ENCODE data around the gene ALDH4A1.
"Not testable (repeated sequence)": the region's sequence is repeated elsewhere in the genome, so short reads cannot be mapped to it uniquely, and the experiment has no call there.

The ALDH4A1 gene

DNA sequence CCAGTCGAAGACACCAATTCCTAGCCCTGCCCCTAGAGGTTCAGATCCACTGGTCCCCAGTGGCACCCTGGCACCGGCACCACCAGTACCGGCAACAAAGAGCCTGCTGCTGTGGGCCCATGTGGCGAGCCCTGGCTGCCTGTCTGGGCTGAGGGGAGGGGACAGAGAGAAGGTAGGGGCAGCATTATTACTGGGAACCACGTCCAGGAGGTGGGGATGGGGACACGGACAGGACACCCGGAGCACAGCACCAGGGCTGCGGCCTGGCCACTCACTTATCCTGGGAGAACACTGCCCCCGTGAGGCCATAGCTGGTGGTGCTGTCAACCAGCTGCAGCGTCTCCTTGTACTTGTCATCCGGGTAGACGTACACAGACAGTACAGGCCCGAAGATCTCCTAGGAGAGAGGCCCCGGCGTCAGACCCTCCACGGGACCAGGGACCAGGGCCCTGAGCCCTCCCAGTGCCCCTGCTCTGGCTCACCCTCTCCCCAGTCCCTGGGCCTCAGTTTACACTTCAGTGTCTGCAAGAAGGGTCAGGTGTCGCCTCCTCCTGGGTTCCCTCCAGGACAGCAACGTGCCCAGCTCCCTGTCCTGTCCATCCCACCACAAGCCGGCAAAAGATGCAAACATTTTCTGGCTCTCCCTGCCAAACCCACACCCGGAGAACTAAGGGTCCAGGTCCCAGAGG lies 27.1 kb downstream of the ALDH4A1 start:
- DNase-seq, result peak; percentile 72 to 77

DNA sequence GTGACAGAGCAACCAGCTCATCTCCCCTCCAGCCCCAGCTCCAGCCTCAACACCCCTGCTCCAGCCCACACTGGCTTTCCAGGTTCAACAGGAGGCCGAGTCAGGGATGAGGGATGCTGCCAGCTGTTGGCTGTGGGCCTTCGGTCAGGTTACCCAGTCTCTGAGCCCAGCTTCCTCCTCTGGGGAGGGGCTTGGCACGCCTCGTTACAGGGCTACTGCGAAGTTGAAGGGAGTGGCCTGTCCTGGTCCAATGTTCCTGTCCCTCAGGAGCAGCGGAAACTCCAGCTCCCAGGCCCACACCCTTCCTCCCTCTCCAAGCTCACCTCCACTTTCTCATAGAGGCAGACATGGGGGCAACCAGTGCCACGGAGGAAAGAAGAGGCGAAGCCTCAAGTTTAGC lies 27.8 kb downstream of the ALDH4A1 start:
- DNase-seq, result no peak

DNA sequence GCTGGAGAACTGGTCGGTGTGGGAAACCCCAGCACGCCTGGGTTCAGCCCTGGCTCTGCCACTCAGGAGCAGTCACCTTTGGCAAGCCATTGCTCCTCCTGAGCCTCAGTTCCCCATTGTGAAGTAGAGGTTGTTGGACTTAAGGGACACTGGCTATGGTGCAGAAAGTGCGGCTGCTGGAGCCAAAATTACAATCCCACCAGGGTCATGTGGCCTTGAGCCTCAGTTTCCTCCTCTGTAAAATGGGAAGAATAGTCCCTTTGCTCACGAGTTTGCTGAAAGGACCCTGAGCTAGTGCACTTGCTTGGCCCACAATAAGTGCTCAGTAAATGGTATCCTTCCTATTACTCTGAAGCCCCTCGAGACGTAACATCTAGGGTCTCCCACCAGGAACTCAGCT lies 28.3 kb downstream of the ALDH4A1 start:
- no peak for DNase-seq

DNA sequence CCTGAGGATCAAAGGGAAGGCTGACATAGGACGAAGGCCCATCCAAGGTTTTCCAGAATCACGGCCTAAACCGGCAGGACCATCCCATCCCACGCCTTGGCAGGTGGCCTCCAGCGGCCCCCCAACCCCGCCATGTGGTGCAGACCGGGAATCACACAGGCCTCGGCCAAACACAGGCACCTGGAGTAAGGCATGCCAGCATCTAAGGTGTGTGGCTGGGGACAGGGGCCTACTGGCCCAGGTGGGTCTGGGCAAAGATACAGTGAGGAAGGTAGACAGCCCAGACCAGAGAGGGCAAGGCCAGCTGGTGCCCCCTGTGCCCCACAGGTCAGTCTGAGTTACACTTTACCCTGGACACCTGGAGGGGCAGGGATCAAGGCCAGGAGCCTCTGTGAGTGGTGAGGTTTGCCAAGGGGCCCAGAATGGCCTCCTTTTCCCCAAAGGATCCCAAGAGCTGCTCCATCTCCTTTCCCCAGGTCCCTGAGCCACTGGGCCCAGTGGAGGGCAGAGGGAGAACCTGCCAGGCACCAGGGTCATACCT lies 30.2 kb downstream of the ALDH4A1 start:
- DNase-seq, result no peak

DNA sequence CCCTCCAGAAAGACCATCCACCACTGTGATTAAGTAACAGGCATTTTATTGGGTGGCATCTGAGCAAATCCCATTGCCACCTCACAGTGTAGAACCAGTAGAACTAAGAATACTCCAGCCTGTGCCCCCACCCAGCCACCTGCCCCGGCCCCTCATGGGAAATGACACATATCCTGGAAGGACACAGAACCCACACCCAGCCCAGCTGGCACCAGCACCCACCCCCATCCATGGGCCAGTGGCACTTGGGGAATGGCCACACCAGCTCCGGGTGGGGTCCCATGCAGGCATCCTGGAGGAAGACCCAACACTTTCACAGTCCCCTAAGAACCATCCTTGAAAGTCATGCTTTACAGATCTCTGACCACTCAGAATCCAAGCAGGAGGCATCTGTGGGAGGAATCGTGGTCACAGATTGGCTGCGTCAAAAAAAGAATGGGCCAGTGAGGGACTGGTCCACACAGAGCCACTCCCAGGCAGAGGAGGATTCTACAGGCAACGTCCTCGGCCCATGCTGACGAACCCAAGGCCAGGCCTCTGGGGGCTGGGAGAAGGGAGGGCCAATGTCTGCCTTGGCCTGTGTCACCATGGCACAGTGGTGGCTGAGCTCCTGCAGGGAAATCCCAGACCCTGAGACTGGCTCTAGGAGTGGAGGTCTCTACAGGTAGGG lies 30.8 kb downstream of the ALDH4A1 start:
- DNase-seq, result no peak

DNA sequence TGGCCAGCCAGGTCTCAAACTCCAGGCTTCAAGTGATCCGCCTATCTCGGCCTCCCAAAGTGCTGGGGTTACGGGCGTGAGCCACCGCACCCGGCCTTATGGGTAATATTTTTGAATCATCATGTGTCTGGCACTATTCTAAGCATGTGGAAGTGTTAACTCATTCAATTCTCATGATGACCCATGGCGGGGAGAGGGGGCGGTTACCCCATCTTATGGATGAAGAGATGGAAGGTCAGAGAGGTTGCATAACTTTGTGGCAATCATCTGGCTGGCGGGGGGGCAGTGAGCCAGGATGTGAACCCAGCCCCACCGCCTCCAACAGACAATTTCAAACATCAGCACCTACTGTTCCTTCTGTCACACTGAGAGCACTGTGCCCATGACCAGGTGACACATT lies 31.4 kb downstream of the ALDH4A1 start:
- no peak for DNase-seq

DNA sequence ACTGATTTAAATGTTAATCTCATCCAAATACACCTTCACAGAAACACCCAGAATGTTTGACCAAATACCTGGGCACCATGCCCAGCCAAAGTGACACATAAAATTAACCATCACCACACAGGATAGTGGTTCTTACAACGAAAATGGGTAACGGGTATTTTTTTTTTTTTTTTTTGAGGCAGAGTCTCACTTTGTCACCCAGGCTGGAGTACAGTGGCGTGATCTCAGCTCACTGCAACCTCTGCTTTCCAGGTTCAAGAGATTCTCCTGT lies 31.8 kb downstream of the ALDH4A1 start:
- not testable (repeated sequence) for DNase-seq

DNA sequence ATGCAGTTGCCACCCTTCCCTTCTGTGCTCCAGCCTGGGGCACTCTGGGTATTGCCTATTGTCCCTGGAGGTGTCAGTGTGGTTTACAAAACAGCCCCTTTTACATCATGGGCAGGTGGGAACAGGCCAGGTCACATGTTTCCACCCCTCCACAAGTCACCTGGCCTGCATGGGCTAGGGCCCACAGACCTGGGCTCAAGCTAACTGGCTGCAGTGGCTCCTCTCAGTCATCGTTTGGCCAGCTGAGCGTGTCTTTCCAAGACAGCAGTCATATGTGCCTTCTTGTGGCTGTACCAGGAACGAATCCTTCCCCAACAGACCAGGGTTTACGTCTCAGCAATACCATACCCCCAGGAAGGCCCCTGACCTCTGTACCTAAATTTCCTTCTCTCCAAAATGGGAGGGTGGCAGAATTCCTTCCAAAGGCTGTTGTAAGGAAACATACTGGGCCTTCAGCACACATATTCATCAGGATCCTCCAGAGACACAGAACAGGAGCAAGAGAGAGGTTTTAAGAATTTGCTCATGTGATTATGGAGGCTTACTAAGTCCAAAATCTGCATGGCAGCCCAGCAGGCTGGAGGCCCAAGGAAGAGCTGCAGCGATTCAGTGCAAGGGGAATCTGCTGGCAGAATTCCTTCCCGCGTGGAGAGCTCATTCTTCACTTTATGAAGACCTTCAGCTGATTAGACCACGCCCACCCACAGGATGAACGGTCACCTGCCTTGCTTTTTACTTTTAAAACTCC lies 32.3 kb downstream of the ALDH4A1 start:
- DNase-seq, result no peak

DNA sequence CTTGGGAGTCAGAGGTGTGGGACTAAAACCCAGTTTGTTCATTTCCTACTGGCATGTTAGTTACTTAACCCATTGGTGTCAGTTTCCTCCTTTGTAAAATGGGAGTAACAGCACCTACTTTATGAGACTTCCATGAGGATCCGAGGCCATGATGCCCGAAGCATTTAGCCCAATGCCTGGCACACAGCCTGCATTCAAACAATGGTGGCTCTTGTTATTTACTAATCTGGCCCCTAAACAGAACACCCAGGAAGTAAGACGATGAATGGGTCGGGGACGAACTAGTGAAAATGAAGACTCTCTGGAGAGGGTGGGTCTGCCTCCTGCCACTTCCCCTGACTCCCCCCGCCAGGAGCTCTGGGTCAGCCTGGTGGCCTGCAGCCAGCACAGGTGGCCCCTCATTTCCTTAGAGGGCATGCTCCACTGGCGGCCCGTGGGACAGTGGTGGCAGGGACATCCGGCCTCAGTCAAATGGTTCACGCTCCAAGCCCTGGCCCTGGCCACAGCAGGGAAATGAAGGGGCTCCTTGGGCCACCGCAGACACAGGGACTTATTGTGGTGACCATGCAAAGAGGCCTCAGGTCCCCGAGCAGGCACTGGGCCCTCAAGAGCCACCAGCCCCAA lies 33.4 kb downstream of the ALDH4A1 start:
- no peak for DNase-seq

DNA sequence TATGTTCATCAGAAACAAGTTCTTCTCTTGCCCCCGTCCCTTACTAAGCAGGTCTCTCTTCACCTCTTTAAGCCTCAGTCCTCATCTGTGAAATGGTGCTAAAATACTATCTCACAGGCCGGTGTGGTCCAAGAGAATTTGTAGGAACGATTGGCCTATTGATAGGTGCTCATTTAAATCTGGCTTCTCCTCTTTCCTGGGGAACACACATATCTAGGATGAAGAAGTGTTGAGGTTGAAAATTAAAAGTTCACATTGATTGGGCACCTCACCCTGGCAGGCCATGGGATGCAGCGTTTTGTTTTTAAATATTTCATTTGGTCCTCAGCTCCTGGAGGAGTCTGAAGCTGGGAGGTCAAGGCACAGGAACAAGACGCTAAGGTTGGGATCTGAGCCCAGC lies 34.0 kb downstream of the ALDH4A1 start:
- DNase-seq, result no peak

DNA sequence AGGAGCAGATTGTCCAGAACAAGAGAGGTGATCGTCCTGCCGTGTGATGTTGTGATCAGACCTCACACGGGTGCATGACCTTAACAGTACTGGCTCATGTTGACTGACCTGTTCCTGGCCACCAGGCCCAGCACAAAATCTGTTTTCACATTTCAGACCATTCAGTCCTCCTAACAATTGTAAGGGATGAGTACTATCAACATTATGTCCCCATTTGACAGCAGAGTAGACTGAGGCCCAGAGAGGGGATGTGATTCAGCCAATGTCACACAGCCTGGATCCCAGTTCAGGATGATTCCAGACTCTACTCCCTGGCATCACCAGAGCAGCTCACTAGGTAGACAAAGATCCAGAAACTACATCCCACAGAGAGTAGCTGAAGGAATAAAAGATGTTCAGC lies 35.5 kb downstream of the ALDH4A1 start:
- DNase-seq, result no peak

DNA sequence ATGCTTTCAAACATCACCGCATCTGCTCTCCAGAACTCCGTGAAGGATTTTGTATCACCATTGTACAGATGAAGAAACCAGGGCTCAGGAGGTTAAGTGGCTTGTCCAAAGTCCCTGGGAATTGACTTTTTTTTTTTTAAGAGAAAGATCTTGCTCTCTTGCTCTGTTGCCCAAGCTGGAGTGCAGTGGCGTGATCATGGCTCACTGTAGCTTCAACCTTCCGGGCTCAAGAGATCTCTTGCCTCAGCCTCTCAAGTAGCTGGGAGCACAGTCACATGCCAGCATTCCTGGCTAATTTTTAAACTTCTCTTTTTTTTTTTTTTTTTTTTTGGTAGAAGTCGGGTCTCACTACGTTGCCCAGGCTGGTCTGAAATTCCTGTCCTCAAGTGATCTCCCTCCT lies 36.0 kb downstream of the ALDH4A1 start:
- no peak for DNase-seq

DNA sequence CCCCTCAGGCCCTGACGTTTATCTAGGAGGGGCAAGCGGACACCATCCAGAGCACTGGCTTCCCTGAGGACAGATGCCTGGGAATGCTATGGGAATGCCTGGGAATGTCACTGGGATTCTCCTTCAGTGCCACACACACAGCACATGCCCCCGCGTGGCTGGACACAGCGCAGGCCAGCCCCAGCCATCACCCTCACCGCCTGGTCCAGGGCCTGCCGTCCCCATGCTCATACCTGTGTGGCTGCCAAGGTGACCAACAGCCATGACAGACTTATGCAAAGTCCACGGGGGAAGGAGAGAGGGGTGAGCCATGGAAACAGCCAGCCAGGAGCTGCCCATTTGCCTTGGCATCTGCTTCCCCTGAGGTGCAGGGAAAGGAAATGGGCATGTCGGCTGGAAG lies 37.2 kb downstream of the ALDH4A1 start:
- no peak for DNase-seq

DNA sequence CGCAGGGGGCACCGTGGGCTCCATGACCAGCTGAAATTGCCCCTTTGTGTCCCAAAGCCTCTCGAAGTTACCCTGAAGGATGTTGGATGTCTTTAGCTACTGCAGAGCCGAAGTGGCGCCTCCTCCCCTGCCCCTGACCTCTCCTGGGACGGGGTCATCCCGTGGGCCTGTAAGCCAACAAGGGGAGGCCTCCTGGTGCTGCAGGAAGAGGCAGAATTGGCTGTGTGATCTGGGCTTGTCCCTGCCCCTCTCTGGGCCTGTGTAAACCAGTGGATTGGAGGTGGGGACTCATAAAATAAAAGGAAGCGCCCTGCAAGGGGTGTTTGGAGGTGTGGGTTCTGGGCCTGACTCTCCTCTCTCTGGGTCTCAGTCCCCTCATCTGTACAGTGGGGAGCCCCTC lies 40.8 kb downstream of the ALDH4A1 start:
- no peak for DNase-seq

DNA sequence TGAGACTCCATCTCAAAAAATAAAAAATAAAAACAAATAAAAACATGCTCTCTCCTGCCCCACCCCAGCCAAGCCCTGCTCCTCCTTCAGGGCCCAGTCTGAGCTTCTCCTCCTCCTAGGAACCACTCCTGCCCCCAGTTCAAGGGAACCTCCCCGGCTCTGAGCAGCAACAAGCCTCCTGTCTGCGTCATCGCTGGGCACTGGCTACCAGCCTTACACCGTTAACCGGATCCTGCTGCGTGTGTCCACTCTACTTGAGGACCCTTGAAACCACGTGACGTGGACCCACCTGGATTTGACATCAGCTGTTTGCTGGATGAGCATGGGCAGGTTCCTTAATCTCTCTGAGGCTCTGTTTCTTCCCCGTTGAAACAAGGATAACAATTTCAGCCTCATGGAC lies 41.3 kb downstream of the ALDH4A1 start:
- DNase-seq, result no peak

DNA sequence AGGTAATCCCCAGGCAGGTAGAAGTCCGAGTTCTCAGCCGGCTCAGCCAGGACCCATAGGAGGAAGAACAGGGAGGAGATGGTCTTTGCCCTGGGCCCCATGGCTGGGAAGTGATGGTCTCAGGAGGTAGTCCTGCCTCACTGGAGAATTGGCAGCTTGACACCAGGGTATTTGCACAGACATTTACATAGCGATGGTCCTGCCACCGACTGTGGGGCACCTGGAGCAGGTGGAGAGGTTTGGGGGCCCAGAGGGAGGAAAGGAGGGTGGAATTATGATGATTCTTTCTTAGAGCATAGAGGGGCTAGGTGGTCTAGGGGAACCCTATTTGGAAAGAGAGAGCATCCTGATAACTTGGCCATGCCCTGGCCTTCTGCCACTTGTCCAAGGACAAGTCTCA lies 42.8 kb downstream of the ALDH4A1 start, which contains the start of gene TAS1R2:
Gene TAS1R2, minus strand, starts transcription at position 101 of the 400 bp plus-strand sequence. Its CDS starts 0 bp downstream, at position 101.
- DNase-seq, result no peak

DNA sequence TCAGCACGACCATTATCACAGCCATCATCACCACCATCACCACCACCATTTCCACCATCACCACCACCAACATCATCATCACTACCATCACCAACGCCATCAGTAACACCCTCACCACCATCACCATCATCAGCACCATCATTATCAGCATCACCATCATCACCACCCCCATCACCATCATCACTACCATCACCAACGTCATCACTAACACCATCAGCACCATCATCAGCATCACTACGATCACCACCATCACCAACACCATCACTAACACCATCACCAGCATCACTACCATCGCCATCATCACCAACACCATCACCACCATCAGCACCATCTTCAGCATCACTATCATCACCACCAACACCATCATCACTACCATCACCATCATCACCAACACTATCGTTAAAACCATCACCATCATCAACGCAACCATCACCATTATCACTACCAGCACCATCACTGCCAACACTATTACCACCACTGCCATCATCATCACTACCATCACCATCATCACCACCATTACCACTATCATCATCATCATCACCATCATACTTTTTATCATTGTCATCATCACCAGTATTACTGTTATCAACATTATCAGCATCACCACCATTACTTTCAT lies 44.2 kb downstream of the ALDH4A1 start:
- DNase-seq, result no peak

DNA sequence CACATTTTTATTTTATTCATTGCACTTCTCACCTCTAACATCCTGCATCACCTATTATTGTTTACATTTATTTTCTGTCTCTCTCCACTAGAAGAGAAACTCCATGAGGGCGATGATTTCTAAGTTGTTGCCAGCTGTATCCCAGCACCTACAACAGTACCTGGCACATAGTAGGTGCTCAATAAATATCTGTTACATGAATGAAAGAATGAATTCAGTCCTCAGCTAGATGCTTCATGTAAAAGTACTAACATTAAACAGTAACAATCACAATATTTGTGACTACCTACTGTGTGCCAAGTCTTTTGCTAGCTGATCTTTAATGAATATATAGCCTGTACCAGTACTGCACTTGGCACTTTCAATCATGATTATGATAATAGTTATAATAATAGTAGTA lies 45.9 kb downstream of the ALDH4A1 start:
- DNase-seq, result no peak

DNA sequence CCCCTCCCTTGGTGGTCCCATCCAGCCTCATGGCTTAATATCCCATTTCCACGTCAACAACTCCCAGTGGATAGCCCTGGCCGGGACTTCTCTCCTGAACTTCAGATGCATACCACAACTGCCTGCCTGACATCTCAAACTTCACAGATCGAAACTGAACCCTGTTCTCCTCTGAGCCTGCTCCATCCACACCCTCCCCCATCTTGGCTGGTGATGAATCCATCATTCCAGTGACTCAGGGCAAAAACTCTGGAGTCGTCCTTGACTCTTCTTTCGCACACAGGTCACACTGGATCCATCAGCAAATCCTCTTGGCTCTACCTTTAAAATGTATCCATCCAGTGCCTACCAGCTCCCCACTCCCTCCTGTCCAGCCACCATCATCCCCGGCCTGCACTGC lies 46.8 kb downstream of the ALDH4A1 start:
- DNase-seq, result no peak

DNA sequence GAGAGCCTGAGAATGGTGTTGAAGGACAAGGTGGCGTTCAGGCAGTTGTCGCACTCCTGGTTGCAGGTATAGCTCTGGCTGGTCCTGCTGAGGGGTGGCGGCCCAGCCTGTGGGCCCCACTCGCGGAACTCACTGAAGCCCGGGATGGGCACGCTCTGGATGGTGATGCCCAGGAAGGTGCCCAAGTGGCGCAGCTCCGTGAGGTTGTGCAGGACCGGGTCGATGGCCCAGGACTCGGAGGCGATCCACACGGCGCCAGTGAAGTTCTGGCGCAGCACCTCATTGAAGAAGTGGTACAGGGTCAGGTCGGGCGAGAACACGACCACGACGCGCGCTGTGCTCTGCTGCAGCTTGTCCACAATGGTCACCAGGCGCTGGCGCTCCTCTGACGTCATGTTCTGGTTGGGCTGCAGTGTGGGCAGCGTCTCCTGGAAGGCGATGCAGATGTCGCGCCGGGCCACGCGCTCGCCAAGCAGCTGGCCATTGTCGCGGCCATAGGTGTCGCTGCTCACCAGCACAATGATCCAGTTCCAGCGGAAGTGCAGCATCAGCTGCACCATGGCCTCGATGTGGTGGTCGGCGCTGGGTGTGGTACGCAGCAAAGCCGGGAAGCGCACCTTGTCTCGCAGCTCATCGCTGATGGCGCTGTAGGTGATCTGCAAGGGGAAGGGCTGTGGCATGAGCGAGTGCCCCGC lies 47.9 kb downstream of the ALDH4A1 start:
- no peak for DNase-seq

DNA sequence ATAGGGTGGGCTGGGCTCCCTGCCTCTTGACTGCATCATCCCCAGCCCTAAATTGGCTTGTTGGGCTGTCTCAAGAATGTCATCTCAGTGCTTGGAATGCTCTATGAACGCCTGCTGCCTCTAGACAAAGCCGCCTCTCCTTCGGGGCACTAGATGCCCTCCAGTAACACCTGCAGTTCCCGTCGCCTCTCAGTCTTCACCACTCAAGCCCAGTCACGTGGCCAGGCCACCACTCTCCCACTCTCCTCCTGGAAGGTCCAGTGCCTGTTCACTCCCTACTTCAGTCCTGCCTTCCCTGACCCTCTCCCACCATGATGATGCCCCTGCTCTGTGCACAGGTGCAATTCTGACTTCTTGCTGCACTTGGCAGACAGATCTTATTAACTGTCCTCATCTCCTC lies 49.9 kb downstream of the ALDH4A1 start:
- DNase-seq, result no peak

DNA sequence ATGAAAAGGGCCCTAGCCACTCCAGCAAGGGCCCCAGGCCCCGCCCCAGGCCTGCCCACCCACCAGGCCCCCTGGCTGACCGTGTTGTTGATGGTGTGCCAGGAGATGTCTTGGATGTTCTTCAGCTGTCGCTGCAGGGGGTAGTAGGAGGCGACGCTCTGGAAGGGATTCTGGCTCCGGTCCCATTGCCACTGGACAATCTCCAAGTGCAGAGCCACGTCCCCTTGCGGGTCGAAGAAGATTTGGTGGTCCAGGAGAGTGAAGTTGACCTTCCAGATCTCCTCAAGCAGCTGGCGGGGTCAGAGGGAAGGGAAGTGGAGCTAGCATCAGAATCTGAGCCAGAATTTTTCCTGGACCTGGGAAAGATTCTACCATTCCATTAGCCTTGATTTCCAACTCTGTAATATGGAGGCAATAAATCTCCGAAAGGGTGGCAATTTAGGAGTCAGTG lies 53.1 kb downstream of the ALDH4A1 start:
- no peak for DNase-seq

Data from stimulated activated CD4-positive, alpha-beta T cell treated with anti-CD3 and anti-CD28 coated beads, Interleukin-2, amount 100 ng/mL, for 48 hours (primary cell).